ENCODE results near the gene GNA15.

DNA sequence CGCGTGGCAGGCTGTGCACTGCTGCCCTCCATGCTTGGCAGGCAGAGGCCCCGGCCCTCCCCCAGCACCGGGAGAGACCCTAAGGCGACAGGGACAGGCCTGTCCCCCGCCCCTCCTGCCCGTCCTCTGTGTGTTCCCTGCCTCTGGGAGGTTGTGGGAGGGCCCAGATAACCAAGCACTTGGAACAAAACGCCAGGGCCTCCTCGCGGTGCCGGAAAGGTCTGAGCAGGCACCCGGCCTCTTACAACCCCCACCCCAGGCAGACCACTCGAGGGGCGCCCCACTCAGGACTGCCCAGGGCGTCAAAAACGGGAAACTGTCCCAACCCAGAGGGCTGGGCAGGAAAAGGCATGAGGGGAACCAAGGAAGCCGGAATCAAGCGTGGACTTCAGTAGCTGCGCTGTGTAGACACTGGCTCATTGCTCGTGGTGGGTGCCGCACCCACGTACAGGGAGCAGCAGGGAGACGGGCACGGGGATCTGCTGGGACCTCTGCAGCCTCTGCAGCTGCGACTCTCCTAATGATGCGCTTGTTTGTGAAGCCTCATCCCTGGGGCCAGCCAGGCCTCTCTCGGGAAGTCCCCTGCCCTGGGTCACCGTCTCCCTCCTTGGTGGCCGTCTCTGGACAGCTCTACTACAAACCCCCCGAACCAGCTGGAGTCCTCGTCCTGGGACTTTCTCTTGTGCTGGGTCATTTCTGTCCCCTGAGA lies 21.7 kb upstream of the GNA15 start:
- TF ChIP-seq, protein P1, sequence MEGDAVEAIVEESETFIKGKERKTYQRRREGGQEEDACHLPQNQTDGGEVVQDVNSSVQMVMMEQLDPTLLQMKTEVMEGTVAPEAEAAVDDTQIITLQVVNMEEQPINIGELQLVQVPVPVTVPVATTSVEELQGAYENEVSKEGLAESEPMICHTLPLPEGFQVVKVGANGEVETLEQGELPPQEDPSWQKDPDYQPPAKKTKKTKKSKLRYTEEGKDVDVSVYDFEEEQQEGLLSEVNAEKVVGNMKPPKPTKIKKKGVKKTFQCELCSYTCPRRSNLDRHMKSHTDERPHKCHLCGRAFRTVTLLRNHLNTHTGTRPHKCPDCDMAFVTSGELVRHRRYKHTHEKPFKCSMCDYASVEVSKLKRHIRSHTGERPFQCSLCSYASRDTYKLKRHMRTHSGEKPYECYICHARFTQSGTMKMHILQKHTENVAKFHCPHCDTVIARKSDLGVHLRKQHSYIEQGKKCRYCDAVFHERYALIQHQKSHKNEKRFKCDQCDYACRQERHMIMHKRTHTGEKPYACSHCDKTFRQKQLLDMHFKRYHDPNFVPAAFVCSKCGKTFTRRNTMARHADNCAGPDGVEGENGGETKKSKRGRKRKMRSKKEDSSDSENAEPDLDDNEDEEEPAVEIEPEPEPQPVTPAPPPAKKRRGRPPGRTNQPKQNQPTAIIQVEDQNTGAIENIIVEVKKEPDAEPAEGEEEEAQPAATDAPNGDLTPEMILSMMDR (IDR thresholded peaks at IDR 0.05; ENCODE audit: insufficient read depth, low read length, poor library complexity, severe bottlenecking): no peak
- TF ChIP-seq EZH2phosphoT487 (conservative IDR thresholded peaks at IDR 0.05; ENCODE audit: low read length): no peak
